B cell (primary cell): Measurements from ENCODE around the gene PSORS1C1. TPM values are rescaled to one million over a fixed set of nuclear protein-coding genes. Genes with fewer than 3 reads are reported as not detected.
A peak's percentile ranks its signal among the peaks of the same experiment; 100 is the strongest.

Experiments used
- ATAC-seq: fragments of 200-7000 bp; cut with Tn5 transposase; one replicate; pipeline ENCODE4 v1.10.0; 2021; ENCODE audit warnings: low read depth, mild to moderate bottlenecking, moderate number of reproducible peaks, moderate library complexity
- CTCF ChIA-PET: fragments of 350-600 bp; sonication (Branson Sonifier 250); formaldehyde crosslinking; loops from one replicate; lab custom pipeline; 2021; ENCODE audit warnings: antibody characterized with exemption, inconsistent platforms; lab: Charles Lee
- POLR2A ChIA-PET: fragments of 350-600 bp; sonication (Branson Sonifier 250); formaldehyde crosslinking; loops from one replicate; lab custom pipeline; 2021; ENCODE audit warnings: antibody characterized with exemption; lab: Charles Lee
- DNase-seq: peaks from one replicate; pipeline ENCODE4 v3.0.0; 2013
- H2AFZ ChIP-seq: 2 replicates; pipeline ENCODE4 v1.6.1; 2012; ENCODE audit warnings: mild to moderate bottlenecking, low read depth, low read length; ENCODE audit not compliant: insufficient read depth, poor library complexity, severe bottlenecking
- H3K27ac ChIP-seq, 2 donors: 1 replicate in 1 of 2; 2 replicates in 1 of 2; pipeline ENCODE4 v1.5.1; 2012 to 2013; ENCODE audit warnings: low read length in 2 of 2, mild to moderate bottlenecking in 2 of 2, moderate library complexity in 1 of 2
- H3K27me3 ChIP-seq, 4 experiments: fragments of 200-600 bp in 1 of 4; sonication (generic) in 1 of 4; replicated peaks in 1 of 4; 1 replicate in 2 of 4; 2 replicates in 2 of 4; pipeline versions ENCODE4 v1.6.1 to v1.7.0; 2013 to 2016; ENCODE audit warnings: low read length in 3 of 4, mild to moderate bottlenecking in 2 of 4, mixed read lengths in 1 of 4, moderate library complexity in 1 of 4; ENCODE audit not compliant: insufficient read depth in 4 of 4, control insufficient read depth in 3 of 4; ENCODE audit errors: control extremely low read depth in 1 of 4
- H3K36me3 ChIP-seq, 2 experiments: replicated peaks in 1 of 2; 1 replicate in 1 of 2; 2 replicates in 1 of 2; pipeline versions ENCODE4 v1.6.1 to v1.7.1; 2013; ENCODE audit warnings: low read length in 1 of 2; ENCODE audit not compliant: insufficient read depth in 2 of 2, control insufficient read depth in 1 of 2; ENCODE audit errors: control extremely low read depth in 1 of 2, extremely low read depth in 1 of 2
- H3K4me1 ChIP-seq, 2 donors: fragments of 200-600 bp in 1 of 2; sonication (generic) in 1 of 2; 1 replicate in 1 of 2; 2 replicates in 1 of 2; pipeline versions ENCODE4 v1.5.1 to v1.6.1; 2013 to 2017; ENCODE audit warnings: low read length in 2 of 2; ENCODE audit not compliant: control insufficient read depth in 2 of 2, insufficient read depth in 2 of 2
- H3K4me2 ChIP-seq: replicated peaks from 2 replicates; pipeline ENCODE3; 2012; ENCODE audit warnings: mild to moderate bottlenecking, low read depth, low read length; ENCODE audit not compliant: poor library complexity, severe bottlenecking
- H3K4me3 ChIP-seq, 5 experiments: fragments of 200-600 bp in 1 of 5; sonication (generic) in 1 of 5; 1 replicate in 3 of 5; 2 replicates in 2 of 5; pipeline versions ENCODE4 v1.5.1 to v1.7.0; 2011 to 2016; ENCODE audit warnings: low read length in 4 of 5, mild to moderate bottlenecking in 4 of 5, low read depth in 2 of 5, control low read depth in 1 of 5, moderate library complexity in 1 of 5; ENCODE audit not compliant: insufficient read depth in 1 of 5; ENCODE audit errors: control extremely low read depth in 1 of 5, extremely low read depth in 1 of 5
- H3K79me2 ChIP-seq: fragments of 200-600 bp; sonication (generic); one replicate; pipeline ENCODE4 v1.6.0; 2016; ENCODE audit warnings: low read length; ENCODE audit not compliant: control insufficient read depth, insufficient read depth
- H3K9ac ChIP-seq: fragments of 200-600 bp; sonication (generic); 2 replicates; pipeline ENCODE4 v1.6.1; 2017; ENCODE audit warnings: mild to moderate bottlenecking, low read length, moderate library complexity
- H3K9me3 ChIP-seq, 3 donors: one replicate each; pipeline versions ENCODE4 v1.6.1 to v1.7.1; 2013; ENCODE audit warnings: low read length in 2 of 3; ENCODE audit not compliant: control insufficient read depth in 2 of 3, insufficient read depth in 1 of 3; ENCODE audit errors: control extremely low read depth in 1 of 3
- H4K20me1 ChIP-seq: 2 replicates; pipeline ENCODE4 v1.6.0; 2012; ENCODE audit warnings: mild to moderate bottlenecking, low read length; ENCODE audit not compliant: insufficient read depth, control insufficient read depth, poor library complexity, severe bottlenecking
- H3K27ac Mint-ChIP-seq: one replicate; pipeline ENCODE4 v1.8.0; 2021; ENCODE audit warnings: mixed read lengths
- H3K27me3 Mint-ChIP-seq: one replicate; pipeline ENCODE4 v1.8.0; 2021; ENCODE audit warnings: mixed read lengths
- H3K4me1 Mint-ChIP-seq: one replicate; pipeline ENCODE4 v1.8.0; 2021; ENCODE audit warnings: mixed read lengths
- H3K4me3 Mint-ChIP-seq: one replicate; pipeline ENCODE4 v1.8.0; 2021; ENCODE audit warnings: mixed read lengths
- H3K9me3 Mint-ChIP-seq: one replicate; pipeline ENCODE4 v1.8.0; 2022; ENCODE audit warnings: mixed read lengths; ENCODE audit not compliant: insufficient read depth
- EZH2 ChIP-seq: IDR thresholded peaks from 2 replicates; pipeline ENCODE4 v1.6.1; 2012; ENCODE audit warnings: borderline replicate concordance, low read depth, mild to moderate bottlenecking, moderate library complexity, low read length; ENCODE audit not compliant: insufficient read depth, poor library complexity, severe bottlenecking
- WGBS: methylation state at CpG from one replicate; pipeline ENCODE4 v1.1.5; 2013; ENCODE audit warnings: missing lambda C conversion rate; ENCODE audit not compliant: insufficient coverage; 5-methylcytosine and 5-hydroxymethylcytosine counted together
- intact Hi-C: fragments of 100-400 bp; cut with micrococcal nuclease; formaldehyde crosslinking; loops from one replicate; pipeline ENCODE4 v1.10.0; 2022
- polyA plus RNA-seq: library from polyadenylated mRNA; depleted of rRNA; stranded (reverse); fragments of >200 nt; gene quantifications from 2 replicates; pipeline ENCODE4 v1.2.3, GENCODE V29; 2012
- total RNA-seq, 2 donors: library from RNA; stranded (reverse); fragments of 120-200 nt in 1 of 2; gene quantifications; 1 replicate in 1 of 2; 2 replicates in 1 of 2; pipeline versions ENCODE4 v1.2.3 to v1.2.4, GENCODE V29; 2013 to 2022
- TF ChIP-seq, protein P1 (sequence below): fragments of 200-600 bp; IDR thresholded peaks from one replicate; pipeline ENCODE4 v1.8.0; 2022; ENCODE audit warnings: antibody characterized with exemption, mild to moderate bottlenecking

The PSORS1C1 gene
- total and polyA plus RNA-seq, 2 donors (not counting 1 experiment from before 2014, with no cell fraction given), result not detected

DNA sequence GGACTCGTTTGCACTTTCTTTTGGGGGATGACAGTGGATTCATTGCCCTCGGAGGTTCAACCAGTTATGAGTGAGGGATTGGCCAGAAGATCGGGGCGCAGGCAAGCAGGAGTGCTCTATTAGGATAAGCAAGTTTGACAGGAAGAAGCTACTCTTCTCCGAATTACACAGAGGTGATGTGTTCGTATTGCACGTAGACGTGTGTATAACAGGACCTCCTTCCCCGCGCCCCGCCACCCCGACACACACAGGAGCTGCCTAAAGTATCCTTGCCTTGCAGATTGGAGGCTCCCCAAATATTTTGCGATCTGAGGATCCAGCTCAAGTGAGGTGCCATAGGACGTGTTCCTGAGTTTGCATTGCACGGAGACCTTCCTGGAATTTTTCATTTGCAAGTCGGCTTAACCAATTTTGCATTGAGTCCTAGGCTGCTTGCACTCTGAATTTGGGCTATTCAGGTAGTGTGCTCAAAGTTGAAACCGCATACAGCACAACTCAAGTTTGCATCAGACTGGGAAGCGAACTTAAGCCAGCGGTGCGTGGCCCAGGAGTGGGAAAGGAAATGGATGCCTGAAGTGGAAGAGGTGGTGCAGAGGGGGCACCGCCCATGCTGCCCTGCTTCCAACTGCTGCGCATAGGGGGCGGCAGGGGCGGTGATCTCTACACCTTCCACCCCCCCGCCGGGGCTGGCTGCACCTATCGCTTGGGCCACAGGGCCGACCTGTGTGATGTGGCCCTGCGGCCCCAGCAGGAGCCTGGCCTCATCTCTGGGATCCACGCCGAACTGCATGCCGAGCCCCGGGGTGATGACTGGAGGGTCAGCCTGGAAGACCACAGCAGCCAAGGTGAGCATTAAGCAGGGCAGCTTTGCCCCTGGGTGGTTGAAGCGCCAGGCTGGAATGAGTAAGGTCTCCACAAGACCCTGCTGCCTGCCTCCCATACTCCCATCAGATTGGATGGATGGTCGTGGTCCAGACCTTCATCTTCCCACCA is 44.6 kb downstream of the PSORS1C1 start:
- Histone ChIP-seq H3K9ac (peak overlapping the region; percentile 78), H4K20me1 (no peaks in the 10 kb centered on the region), H3K4me1 (peaks cover 13 to 22% of the 10 kb centered on the region in 2 donors), H3K79me2 (peaks cover 2% of the 10 kb centered on the region), H3K27me3 (no peaks in the 10 kb centered on the region), H3K27ac (peak overlapping the region in 1 of 2 donors; percentile 64), H2AFZ (peak overlapping the region; percentile 95), H3K4me3 (peak overlapping the region; percentile 1 to 90 (median 88)), H3K4me2 (peak overlapping the region; percentile 86), H3K9me3 (no peaks in the 10 kb centered on the region), H3K36me3 (peaks cover 0 to 6% of the 10 kb centered on the region in 2 experiments)
- Mint-ChIP-seq H3K4me1 (peaks cover 37% of the 10 kb centered on the region), H3K27me3 (no peaks in the 10 kb centered on the region), H3K27ac (peak overlapping the region; percentile 71), H3K9me3 (no peaks in the 10 kb centered on the region), H3K4me3 (peak overlapping the region; percentile 87)
- DNase-seq (peak; percentile 41), ATAC-seq (no peak)
- ChIA-PET POLR2A (interaction anchor here (0.6 to 1.8 kb wide), 5 partner anchors 21 to 738 kb away, joined by 3 to 5 read pairs (median 3); partner anchors contain the start of gene EHMT2), CTCF (interaction anchor here (1.1 to 2.9 kb wide), 7 partner anchors 14 to 241 kb away, joined by 3 to 10 read pairs (median 4); no protein-coding TSS in a partner anchor)
- intact Hi-C loops, result loop anchor here (1.0 to 10.0 kb wide), 8 partner anchors 21 to 542 kb away; partner anchors contain the start of genes HLA-B, HLA-C, MRPS18B and PPP1R10
- TF ChIP-seq, protein P1, sequence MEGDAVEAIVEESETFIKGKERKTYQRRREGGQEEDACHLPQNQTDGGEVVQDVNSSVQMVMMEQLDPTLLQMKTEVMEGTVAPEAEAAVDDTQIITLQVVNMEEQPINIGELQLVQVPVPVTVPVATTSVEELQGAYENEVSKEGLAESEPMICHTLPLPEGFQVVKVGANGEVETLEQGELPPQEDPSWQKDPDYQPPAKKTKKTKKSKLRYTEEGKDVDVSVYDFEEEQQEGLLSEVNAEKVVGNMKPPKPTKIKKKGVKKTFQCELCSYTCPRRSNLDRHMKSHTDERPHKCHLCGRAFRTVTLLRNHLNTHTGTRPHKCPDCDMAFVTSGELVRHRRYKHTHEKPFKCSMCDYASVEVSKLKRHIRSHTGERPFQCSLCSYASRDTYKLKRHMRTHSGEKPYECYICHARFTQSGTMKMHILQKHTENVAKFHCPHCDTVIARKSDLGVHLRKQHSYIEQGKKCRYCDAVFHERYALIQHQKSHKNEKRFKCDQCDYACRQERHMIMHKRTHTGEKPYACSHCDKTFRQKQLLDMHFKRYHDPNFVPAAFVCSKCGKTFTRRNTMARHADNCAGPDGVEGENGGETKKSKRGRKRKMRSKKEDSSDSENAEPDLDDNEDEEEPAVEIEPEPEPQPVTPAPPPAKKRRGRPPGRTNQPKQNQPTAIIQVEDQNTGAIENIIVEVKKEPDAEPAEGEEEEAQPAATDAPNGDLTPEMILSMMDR, result no peak
- TF ChIP-seq EZH2, result no peak
- WGBS, result 26% methylated on average over 26 of the region's 35 CpGs
